Left cardiac atrium (tissue), 4 donors: ENCODE results near the gene HTRA1. TPM values are rescaled to one million over a fixed set of nuclear protein-coding genes. Genes with fewer than 3 reads are reported as not detected.

ENCODE experiments used
- ATAC-seq, 2 donors: fragments of 200-7000 bp; cut with Tn5 transposase; one replicate each; pipeline ENCODE4 v1.9.1; 2020; ENCODE audit warnings: mild to moderate bottlenecking in 2 of 2, moderate library complexity in 2 of 2
- DNase-seq: peaks from one replicate; pipeline ENCODE4 v3.0.0-alpha.2; 2020
- intact Hi-C, 2 donors: fragments of 100-400 bp; cut with DNase I; formaldehyde crosslinking; loops; one replicate each; pipeline versions ENCODE4 v1.14.1 to v1.15.1; 2022 to 2023
- total RNA-seq, 2 donors: library from RNA; stranded (reverse); fragmentation: NEBNext Ultra II Directional; extraction: Animal tissue kit (Norgen Biotek cat#: 25700); gene quantifications; one replicate each; pipeline ENCODE4 v1.2.1, GENCODE V29; 2021
- donor health status: DM: no; HTN: yes; CAD: no.
- donor health status: DM: no; HTN: yes; CAD: no; lungs with severe emphysema.
- donor health status: DM: yes; HTN: yes; CAD: no.
- donor health status: Dilated cardiomyopathy.

The HTRA1 gene
- total RNA-seq, 2 donors from 2014 or later, result 69.4 to 73.5 TPM

DNA sequence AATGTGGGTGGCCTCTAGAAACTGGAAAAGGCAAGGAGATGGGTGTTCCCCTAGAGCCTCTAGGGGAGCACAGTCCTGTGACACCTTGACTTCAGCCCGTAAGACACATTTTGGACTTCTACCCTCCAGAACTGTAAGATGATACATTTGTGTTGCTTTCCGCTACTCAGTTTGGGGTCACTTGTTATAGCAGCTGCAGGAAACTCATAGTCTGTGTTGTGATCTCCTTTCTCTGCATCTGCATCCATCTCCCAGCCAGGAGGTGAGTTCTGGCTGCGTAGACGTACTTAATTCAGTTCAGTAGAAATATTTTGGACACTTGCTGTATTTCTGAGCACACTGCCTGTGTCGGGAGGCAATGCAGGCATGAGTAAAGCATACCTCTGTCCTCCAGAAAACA lies 69.9 kb downstream of the HTRA1 start:
- no peak for DNase-seq
- intact Hi-C loops, result no loop called here
- ATAC-seq, result no peak

DNA sequence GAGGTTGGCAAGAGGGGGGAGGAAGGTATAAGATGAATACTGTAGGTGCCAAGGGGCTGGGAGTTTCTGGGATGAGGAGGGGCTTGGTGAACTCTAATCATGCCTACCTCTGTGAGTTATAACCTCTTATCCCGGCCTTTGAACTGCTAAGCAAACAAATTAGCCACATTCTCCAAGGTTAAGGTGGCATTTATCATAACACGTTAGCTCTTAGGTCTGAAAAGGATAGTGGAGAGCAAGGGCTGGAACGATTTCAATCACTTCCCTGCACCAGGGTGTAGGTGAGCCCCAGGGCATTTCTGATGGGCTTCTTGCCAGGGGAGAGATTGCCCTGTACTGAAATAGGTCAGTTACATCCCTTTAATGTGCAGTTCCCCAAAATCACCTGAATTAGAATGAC lies 70.6 kb downstream of the HTRA1 start:
- intact Hi-C loops, result no loop called here
- no peak for ATAC-seq
- no peak for DNase-seq

DNA sequence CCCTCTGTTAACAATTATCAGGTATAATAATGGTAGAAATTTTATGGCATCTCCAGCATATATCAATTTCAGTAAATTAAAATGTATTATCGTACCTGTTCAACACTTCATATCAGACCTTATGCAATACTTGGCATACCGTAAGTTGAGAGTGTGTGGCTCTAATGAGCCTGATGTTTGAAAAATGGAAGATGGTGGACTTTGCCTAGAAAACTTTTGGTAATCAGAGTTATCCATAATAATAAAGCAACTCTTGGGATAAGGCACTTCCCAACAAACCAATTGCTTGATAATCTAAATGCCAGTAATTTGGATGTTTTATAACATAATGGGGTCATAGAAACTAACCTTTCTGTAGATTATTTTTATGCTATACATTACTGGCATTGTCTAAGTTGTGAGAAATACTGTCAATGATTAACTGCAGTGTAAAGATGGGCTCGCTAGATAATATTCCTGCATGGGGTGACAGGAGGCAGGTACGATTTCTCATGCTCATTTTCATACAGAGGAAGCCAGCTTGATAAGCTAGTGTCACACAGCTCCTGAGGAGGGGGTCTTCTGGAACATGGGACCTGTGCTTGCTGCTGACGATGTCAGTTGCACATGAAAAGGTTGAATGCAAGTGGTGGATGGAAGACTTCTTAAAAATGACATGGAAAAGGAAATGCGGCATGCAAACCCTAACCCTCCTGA lies 71.4 kb downstream of the HTRA1 start:
- intact Hi-C loops, result no loop called here
- DNase-seq, result no peak
- no peak for ATAC-seq

- DNase-seq, result no peak
- ATAC-seq, result no peak
- intact Hi-C loops, result no loop called here
These were observed 76.2 kb downstream of the HTRA1 start for GRCh38 chr10:122537545-122537944.

GRCh38 chr10:122541541-122542002 lies 80.2 kb downstream of the HTRA1 start:
- DNase-seq, result no peak
- intact Hi-C loops, result no loop called here
- ATAC-seq, result no peak

GRCh38 chr10:122543676-122544445 lies 82.5 kb downstream of the HTRA1 start:
- no peak for DNase-seq
- intact Hi-C loops, result no loop called here
- ATAC-seq, result no peak

DNA sequence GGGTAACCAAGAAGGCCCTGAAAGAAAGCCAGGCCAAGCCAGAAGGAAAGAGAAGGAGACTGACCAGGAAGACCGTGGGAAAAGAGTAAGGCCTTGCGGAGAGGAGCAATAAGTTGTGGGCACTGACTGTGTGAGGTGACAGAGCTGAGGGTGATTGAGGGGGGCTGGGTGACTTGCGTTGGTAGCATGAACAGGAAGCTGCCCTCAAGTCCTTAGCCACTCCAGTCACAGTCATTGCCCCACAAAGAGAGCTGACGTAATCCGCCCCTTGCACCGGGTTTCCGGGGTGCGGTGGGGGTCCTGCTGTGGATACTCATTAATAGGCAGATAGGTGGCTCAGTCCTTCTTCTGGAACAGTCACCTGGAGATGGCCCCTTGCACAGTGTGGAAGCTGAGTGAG lies 83.1 kb downstream of the HTRA1 start:
- intact Hi-C loops, result no loop called here
- DNase-seq (no peak), ATAC-seq (no peak)

DNA sequence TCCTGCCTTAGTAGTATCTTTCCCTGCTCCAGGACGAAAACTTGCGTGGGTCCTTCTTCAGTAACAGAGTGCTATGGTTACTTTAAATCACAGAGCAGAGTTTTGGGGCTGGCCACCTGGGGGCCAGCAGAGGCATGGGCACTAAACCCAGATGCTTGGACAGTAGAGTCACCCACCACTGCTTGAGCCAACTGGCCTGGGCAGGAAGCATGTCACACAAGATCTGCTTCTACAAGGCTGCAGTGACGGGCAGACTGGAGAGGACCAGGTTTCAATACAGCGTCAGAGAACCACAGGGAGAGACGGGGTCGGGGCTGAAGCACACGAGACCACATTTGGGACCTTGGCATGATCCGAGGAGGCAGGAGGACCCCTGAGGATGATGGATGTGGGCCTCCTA lies 84.9 kb downstream of the HTRA1 start:
- ATAC-seq, result no peak
- no peak for DNase-seq
- intact Hi-C loops, result no loop called here

DNA sequence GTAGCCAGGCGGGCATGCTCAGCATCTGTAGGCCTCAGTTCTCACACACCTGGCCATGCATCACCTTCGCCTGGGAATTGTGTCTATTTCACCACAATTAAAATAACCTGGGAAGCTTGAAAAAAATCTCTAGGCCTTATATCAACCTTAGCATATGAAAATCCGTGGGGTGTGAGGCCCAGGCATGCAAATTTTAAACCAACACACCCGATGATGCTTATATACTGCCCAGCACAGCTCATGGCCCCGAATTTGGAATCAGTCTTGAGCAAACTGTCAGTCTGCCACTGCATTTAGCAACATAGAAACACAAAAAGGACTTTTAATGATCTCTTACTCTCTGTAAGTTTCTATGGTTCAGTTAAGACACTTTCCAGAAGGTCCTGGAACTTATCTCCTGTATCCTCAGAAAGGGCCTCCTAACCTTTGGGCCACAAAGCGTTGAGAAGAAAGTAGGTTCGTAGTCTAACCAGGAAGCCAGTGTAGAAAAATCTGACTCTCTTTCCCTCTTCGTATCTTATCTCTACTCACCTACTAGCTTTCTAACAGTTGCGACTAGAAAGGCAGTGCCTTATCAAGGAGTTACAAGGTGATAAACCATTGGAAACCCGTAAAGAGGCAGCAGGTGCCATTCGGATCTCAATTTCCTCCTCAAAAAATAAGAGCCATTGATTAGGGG lies 87.2 kb downstream of the HTRA1 start:
- intact Hi-C loops, result no loop called here
- DNase-seq, result no peak
- no peak for ATAC-seq

DNA sequence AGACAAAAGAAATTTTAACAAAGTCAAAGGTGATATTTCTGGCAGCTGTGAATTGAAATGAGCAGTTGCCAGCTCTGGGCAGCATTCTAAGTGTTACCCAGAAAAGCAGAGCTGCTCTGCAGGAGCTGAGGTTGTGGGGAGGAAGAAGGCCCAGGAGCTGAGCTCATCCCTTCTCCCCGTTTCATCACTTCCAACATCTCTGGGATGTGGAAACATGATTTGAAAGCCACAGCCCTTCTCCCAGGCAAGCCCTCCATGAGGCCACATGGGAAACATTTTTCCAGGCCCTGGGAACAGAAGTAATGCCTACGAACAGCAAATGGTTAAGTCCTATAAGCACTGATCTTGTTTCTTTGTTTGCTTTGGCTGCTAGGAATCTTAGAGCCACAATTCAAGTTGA lies 88.3 kb downstream of the HTRA1 start:
- intact Hi-C loops, result no loop called here
- DNase-seq (no peak), ATAC-seq (no peak)

- DNase-seq, result no peak
- no peak for ATAC-seq
- intact Hi-C loops, result no loop called here
These were observed 89.1 kb downstream of the HTRA1 start for GRCh38 chr10:122550427-122550826.

- no peak for ATAC-seq
- intact Hi-C loops, result no loop called here
- DNase-seq, result no peak
These were observed 89.6 kb downstream of the HTRA1 start for GRCh38 chr10:122550983-122551382.

DNA sequence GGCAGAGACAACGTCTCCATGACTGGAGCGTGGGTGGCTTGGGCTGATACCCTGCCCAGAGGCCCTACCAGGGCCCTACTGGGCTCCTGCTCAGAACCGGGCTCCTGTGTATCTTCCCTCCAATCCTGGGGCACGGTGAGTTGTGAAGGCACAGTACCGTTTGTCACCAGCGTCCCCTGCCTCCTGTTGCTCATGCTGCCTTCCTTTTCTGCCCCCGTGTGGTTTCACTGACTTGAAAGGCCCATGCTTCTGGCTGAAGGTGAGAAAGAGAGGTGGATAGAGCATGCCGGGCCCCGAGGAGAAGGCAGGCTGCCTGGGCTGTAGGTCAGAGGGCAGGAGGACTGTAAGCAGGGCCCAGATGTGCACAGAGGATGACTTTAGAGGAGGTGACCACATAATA lies 90.1 kb downstream of the HTRA1 start:
- DNase-seq, result no peak
- intact Hi-C loops, result no loop called here
- ATAC-seq, result peak; percentile 48 to 67

DNA sequence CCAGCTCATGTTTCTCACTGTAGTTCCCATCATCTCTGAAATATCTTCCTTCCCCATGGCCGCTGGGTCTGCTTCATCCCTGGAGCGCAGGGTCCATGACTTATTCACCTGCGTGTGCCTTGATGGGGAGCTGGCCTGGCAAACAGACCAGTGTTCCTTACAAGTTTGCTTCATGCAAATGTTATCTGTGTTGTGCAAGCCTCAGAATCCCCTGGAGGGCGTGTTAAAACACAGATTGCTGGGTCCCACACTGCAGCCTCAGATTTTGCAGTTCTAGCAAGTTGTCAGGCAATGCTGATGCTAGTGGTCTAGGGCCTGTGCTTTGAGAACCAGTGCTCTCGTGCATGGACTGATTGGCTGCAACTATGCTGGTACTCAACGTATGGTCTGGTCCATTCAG lies 92.0 kb downstream of the HTRA1 start:
- ATAC-seq, result no peak
- no peak for DNase-seq
- intact Hi-C loops, result no loop called here

DNA sequence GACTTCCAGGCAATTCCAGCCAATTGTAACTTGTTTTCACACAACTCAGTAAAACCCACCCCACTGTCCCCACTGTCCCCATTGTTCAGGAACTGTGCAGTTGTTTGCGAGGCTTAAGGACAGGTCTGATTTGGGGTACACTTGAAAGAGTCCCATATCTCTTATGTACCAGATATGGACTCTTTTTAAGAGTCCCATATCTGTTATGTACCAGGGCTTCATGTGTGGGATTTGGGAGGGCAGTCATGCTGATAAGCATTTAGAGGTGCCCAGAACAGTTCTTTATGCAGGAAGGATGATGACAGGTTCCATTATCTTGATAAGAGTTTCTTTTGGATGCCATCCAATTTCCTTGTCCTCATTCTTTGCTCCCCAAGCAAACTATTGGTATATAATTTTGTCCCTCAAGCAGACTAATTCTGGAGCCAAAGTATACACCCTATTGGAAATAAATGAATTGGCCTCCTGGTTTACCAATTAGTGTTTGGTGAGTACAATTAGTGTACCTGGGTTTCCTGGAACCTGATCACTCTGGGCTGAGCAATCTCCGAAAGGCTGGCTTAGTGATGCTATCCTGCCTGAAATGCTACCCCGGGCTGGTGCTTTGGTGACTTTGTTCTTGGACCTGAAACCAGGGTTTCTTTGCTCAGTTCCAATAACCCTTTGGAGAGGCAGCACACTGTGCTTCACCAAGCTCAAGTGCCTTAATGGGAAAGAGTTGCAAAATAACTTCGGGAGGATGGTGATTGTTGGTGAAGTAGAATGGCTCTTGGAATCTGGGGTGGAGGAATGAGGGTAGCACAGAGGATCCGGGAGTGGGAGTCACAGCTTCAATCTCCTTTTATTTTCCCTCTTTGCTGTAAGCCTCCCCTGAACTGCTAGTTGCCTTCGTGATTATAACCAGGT lies 93.0 kb downstream of the HTRA1 start:
- intact Hi-C loops, result no loop called here
- DNase-seq (no peak), ATAC-seq (no peak)

- no peak for DNase-seq
- ATAC-seq, result no peak
- intact Hi-C loops, result no loop called here
These were observed 94.1 kb downstream of the HTRA1 start for GRCh38 chr10:122555442-122555841.

- no peak for ATAC-seq
- no peak for DNase-seq
- intact Hi-C loops, result no loop called here
These were observed 96.2 kb downstream of the HTRA1 start for GRCh38 chr10:122557516-122557915.

GRCh38 chr10:122558452-122558851 lies 97.1 kb downstream of the HTRA1 start:
- no peak for DNase-seq
- intact Hi-C loops, result no loop called here

GRCh38 chr10:122559228-122559627 lies 97.9 kb downstream of the HTRA1 start:
- intact Hi-C loops, result no loop called here
- ATAC-seq (no peak), DNase-seq (no peak)

More at GRCh38 chr10:122558452-122558851, 97.1 kb downstream of the HTRA1 start:
- no peak for ATAC-seq
